ENCODE data around the gene TANK. TPM values are rescaled to one million over a fixed set of nuclear protein-coding genes. Genes with fewer than 3 reads are reported as not detected.

Gene TANK
- total RNA-seq, 1 experiment from 2014 or later = 52.5 TPM

DNA sequence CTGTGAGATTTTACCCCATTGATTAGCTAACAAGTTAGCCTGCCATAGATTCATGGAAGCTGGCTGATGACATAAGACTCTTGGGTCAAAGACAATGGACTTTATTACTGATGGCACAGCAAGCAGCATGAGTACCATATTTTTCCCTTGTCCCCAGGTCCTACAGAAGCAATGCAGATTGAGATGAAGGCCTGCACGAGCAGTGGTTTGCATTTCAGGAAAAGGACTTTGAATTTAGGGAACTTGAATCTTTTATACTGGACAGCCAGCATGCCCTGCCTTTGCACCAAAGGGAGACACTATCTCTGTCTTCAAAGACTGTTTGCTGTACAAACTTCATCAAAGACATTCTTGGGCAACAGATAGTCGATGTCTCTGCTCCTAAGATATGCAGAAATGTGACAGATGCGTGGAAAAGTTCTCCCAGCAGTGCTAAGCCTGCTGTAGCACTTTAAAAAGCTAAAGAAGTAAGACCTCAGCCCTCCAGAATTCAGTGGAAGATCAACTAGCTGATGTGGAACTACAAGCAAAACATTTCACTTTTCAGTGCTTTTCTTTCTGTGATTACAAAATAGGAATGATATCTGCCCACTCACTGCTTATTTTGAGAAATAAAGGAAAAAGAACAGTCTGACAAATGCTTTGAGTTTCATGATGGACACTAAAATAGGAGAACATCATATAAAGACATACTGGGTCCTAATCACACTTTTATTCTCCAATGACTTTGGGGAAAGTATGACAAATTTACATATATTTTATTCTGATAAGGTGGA lies 44.4 kb upstream of the TANK start:
- intact Hi-C loops (cut with micrococcal nuclease) = no loop called here
- Histone ChIP-seq H3K4me2 (ENCODE audit: low read length) (no peak overlapping the region), H3K36me3 (ENCODE audit: control insufficient read depth in 1 of 2, insufficient read depth in 2 of 2, low read length in 2 of 2) (no peaks in the 10 kb centered on the region), H2AFZ (ENCODE audit: low read depth, low read length, poor library complexity, severe bottlenecking) (peak overlapping the region; percentile 7), H3K4me1 (ENCODE audit: control insufficient read depth in 1 of 2, insufficient read depth in 2 of 2, low read length in 2 of 2) (peaks cover 1 to 4% of the 10 kb centered on the region in 2 experiments; a peak in 2 of 4 replicates), H3K9me3 (ENCODE audit: control insufficient read depth in 1 of 2, insufficient read depth in 1 of 2, low read depth in 1 of 2, low read length in 2 of 2) (no peaks in the 10 kb centered on the region), H4K20me1 (ENCODE audit: insufficient read depth) (no peaks in the 10 kb centered on the region), H3K9me2 (ENCODE audit: insufficient read depth) (no peaks in the 10 kb centered on the region), H3K4me3 (replicated peaks in 1 of 2; ENCODE audit: low read depth in 1 of 2, low read length in 2 of 2) (no peak overlapping the region), H3K27ac (ENCODE audit: low read depth, low read length) (no peak overlapping the region), H3K9ac (ENCODE audit: low read length) (no peak overlapping the region), H3K79me2 (ENCODE audit: insufficient read depth, low read length) (no peaks in the 10 kb centered on the region), H3K27me3 (ENCODE audit: insufficient read depth, low read length) (no peaks in the 10 kb centered on the region)
- ATAC-seq (no peak), DNase-seq (ENCODE audit: low read depth, low spot score) (no peak)
- ChIA-PET CTCF (no interaction called here), RAD21 (ENCODE audit: low non-redundant PET in 1 of 2, low total read pairs in 2 of 2, uncharacterized antibody in 2 of 2, unreplicated experiment in 2 of 2) (no interaction called here), POLR2A (no interaction called here)
- TF ChIP-seq FOSL1 (IDR thresholded peaks at IDR 0.05; ENCODE audit: low read depth) (no peak), EZH2 (IDR thresholded peaks at IDR 0.05) (no peak), POLR2A (IDR thresholded peaks at IDR 0.05; ENCODE audit: borderline replicate concordance, extremely low read depth, insufficient read depth, insufficient read length) (no peak), ZNF274 (IDR thresholded peaks at IDR 0.05; ENCODE audit: low read depth, low read length) (no peak), SP1 (IDR thresholded peaks at IDR 0.05; ENCODE audit: low read depth) (no peak), CEBPB (IDR thresholded peaks at IDR 0.05; ENCODE audit: low read depth) (no peak)
- TF ChIP-seq, protein P1, sequence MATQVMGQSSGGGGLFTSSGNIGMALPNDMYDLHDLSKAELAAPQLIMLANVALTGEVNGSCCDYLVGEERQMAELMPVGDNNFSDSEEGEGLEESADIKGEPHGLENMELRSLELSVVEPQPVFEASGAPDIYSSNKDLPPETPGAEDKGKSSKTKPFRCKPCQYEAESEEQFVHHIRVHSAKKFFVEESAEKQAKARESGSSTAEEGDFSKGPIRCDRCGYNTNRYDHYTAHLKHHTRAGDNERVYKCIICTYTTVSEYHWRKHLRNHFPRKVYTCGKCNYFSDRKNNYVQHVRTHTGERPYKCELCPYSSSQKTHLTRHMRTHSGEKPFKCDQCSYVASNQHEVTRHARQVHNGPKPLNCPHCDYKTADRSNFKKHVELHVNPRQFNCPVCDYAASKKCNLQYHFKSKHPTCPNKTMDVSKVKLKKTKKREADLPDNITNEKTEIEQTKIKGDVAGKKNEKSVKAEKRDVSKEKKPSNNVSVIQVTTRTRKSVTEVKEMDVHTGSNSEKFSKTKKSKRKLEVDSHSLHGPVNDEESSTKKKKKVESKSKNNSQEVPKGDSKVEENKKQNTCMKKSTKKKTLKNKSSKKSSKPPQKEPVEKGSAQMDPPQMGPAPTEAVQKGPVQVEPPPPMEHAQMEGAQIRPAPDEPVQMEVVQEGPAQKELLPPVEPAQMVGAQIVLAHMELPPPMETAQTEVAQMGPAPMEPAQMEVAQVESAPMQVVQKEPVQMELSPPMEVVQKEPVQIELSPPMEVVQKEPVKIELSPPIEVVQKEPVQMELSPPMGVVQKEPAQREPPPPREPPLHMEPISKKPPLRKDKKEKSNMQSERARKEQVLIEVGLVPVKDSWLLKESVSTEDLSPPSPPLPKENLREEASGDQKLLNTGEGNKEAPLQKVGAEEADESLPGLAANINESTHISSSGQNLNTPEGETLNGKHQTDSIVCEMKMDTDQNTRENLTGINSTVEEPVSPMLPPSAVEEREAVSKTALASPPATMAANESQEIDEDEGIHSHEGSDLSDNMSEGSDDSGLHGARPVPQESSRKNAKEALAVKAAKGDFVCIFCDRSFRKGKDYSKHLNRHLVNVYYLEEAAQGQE (IDR thresholded peaks at IDR 0.05; ENCODE audit: low read depth) = no peak
- BruUV-seq (replicated peaks) = no TSS peak

Data from HCT116 (cell line).